Adrenal gland (tissue), 12 donors: Measurements from ENCODE around the gene GPC2. TPM values are rescaled to one million over a fixed set of nuclear protein-coding genes. Genes with fewer than 3 reads are reported as not detected.

ENCODE experiments used
- DNase-seq, 7 donors: peaks; one replicate each; pipeline ENCODE4 v3.0.0-alpha.2; 2019 to 2020
- H3K27ac ChIP-seq, 5 donors: fragments of 200-600 bp; sonication (generic) in 4 of 5; 1 replicate in 3 of 5; 2 replicates in 2 of 5; pipeline versions ENCODE4 v1.5.1 to v1.8.0; 2016 to 2020; ENCODE audit warnings: mild to moderate bottlenecking in 1 of 5
- H3K27me3 ChIP-seq: fragments of 200-600 bp; 2 replicates; pipeline ENCODE4 v1.8.0; 2021
- H3K36me3 ChIP-seq, 2 donors: fragments of 200-600 bp; replicated peaks in 1 of 2; 1 replicate in 1 of 2; 2 replicates in 1 of 2; pipeline versions ENCODE4 v1.5.1 to v1.8.0; 2018 to 2022
- H3K4me1 ChIP-seq, 2 donors: fragments of 200-600 bp; replicated peaks in 1 of 2; 1 replicate in 1 of 2; 2 replicates in 1 of 2; pipeline versions ENCODE4 v1.5.1 to v1.8.0; 2018 to 2021
- H3K4me3 ChIP-seq, 4 donors: fragments of 200-600 bp; sonication (generic) in 3 of 4; one replicate each; pipeline ENCODE4 v1.5.1; 2016 to 2018
- H3K9me3 ChIP-seq, 3 donors: fragments of 200-600 bp; sonication (generic) in 1 of 3; replicated peaks in 1 of 3; 1 replicate in 2 of 3; 2 replicates in 1 of 3; pipeline versions ENCODE4 v1.5.1 to v1.8.0; 2016 to 2021
- POLR2A ChIP-seq, 2 donors: fragments of 450-650 bp; IDR thresholded peaks; one replicate each; pipeline ENCODE4 v1.6.1; 2017; ENCODE audit warnings: antibody characterized with exemption in 2 of 2, mild to moderate bottlenecking in 2 of 2, moderate library complexity in 1 of 2
- WGBS, 4 donors: extraction: QIAGEN DNeasy Blood & Tissue Kit in 2 of 4; methylation state at CpG; one replicate each; pipeline versions ENCODE4 v1.1.5 to v1.1.7; 2013 to 2017; 5-methylcytosine and 5-hydroxymethylcytosine counted together
- intact Hi-C, 2 donors: fragments of 100-400 bp; cut with DNase I; formaldehyde crosslinking; loops; one replicate each; pipeline versions ENCODE4 v1.14.1 to v1.15.0; 2022 to 2023
- polyA plus RNA-seq, 3 donors: library from polyadenylated mRNA; stranded (reverse); fragments of 200-250 nt in 2 of 3; fragments of 350-450 nt in 1 of 3; fragmentation: Illumina TruSeq in 1 of 3; extraction: RNeasy Lipid Tissue Mini Kit (QIAGEN cat#74804) in 1 of 3; gene quantifications; one replicate each; pipeline ENCODE4 v1.2.3, GENCODE V29; 2013 to 2014
- total RNA-seq, 9 donors: library from RNA; depleted of rRNA in 4 of 9; stranded (reverse); fragments of >200 nt in 4 of 9; fragments of 120-200 nt in 1 of 9; fragmentation: NEBNext Ultra II Directional in 1 of 9; extraction: Animal tissue kit (Norgen Biotek cat#: 25700) in 1 of 9; gene quantifications; one replicate each; pipeline versions ENCODE4 v1.1.0 to v1.2.4, GENCODE V29; 2013 to 2023
- TF ChIP-seq, protein P1 (sequence below), 6 experiments: fragments of 450-650 bp in 4 of 6; fragments of 200-600 bp in 2 of 6; sonication (generic) in 1 of 6; IDR thresholded peaks; 1 replicate in 5 of 6; 2 replicates in 1 of 6; pipeline versions ENCODE4 v1.5.1 to v1.8.0; 2016 to 2021; ENCODE audit warnings: antibody characterized with exemption in 6 of 6, mild to moderate bottlenecking in 2 of 6, moderate library complexity in 1 of 6
- donor health status: healthy with polysubstance abuse.
- donor health status: Bipolar disorder and iron deficiency.
- donor health status: DM: yes; HTN: yes; CAD: no.
- donor health status: DM: no; HTN: no; CAD: no.
- donor health status: DM: no; HTN: no; CAD: no.
- donor health status: DM: yes; HTN: yes; CAD: no.

Gene GPC2
- total and polyA plus RNA-seq, 12 donors = 0.05 to 4.3 (median 1.1) TPM

DNA sequence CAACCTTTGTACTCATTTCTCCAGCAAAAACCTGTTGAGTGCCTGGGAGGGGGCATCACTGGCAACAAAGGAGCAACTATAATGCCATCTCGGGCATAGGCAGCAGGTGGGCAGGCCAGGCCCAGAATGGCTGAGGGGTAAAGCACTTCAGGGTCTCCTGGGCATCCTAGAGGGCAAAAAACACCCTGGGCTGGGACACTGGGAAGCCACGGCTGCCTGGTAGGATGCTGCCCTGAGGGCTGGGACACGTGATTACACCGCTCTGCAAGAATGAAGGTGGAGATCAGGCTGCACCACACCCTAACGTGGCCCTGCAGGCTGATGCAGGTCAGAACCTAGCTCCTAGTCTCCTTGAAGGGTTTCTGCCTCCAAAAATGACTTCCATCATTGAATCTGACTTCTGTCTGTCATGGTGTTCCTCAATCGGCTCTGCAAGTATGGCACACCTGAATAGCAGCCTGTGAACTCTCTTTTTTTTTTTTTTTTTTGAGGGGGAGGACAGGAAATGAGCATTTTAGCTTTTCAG, 14.1 kb downstream of the GPC2 start:
- WGBS, 4 donors = 74 to 85% (median 76%) methylated on average over 4 to 6 of the region's 6 CpGs
- intact Hi-C loops = no loop called here
- no peak for TF ChIP-seq POLR2A (IDR thresholded peaks at IDR 0.05)
- TF ChIP-seq, protein P1, sequence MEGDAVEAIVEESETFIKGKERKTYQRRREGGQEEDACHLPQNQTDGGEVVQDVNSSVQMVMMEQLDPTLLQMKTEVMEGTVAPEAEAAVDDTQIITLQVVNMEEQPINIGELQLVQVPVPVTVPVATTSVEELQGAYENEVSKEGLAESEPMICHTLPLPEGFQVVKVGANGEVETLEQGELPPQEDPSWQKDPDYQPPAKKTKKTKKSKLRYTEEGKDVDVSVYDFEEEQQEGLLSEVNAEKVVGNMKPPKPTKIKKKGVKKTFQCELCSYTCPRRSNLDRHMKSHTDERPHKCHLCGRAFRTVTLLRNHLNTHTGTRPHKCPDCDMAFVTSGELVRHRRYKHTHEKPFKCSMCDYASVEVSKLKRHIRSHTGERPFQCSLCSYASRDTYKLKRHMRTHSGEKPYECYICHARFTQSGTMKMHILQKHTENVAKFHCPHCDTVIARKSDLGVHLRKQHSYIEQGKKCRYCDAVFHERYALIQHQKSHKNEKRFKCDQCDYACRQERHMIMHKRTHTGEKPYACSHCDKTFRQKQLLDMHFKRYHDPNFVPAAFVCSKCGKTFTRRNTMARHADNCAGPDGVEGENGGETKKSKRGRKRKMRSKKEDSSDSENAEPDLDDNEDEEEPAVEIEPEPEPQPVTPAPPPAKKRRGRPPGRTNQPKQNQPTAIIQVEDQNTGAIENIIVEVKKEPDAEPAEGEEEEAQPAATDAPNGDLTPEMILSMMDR (IDR thresholded peaks at IDR 0.05) = no peak
- H3K36me3 ChIP-seq = no peaks in the 10 kb centered on the region
- H3K9me3 ChIP-seq = no peaks in the 10 kb centered on the region
- no peak for DNase-seq
- no peak overlapping the region for H3K27ac ChIP-seq
- peaks cover 2 to 12% of the 10 kb centered on the region in 2 donors for H3K4me1 ChIP-seq
- H3K27me3 ChIP-seq = no peaks in the 10 kb centered on the region
- H3K4me3 ChIP-seq = no peak overlapping the region

DNA sequence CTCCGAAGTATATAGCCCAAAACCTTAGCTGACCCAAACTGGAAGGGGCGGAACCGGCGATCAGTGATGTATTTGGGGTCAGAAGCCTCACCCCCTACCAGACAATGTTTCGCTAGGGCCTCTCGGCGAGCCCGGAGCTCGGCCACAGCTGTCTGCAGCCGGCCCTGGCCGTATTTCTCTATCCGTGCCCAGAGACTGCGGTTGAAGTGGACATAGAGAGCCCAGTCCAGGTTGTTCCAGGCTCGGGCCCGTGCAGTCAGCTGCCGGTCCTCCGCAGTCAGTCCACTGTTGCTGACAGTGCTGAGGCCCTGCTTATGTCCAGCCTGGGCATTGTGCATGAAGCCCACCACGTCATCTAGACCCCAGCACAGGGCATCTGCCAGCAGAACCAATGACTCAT, 17.1 kb downstream of the GPC2 start:
- DNase-seq = no peak
- intact Hi-C loops = no loop called here
- Histone ChIP-seq H3K4me3 (no peak overlapping the region), H3K36me3 (peaks cover 0 to 16% of the 10 kb centered on the region in 2 donors), H3K4me1 (peaks cover 3 to 17% of the 10 kb centered on the region in 2 donors), H3K9me3 (no peaks in the 10 kb centered on the region), H3K27me3 (no peaks in the 10 kb centered on the region), H3K27ac (no peak overlapping the region)
- 92 to 95% (median 92%) methylated on average over 16 to 18 of the region's 18 CpGs; no CpG with 5 or more reads in 1 of the 4 donors for WGBS, 4 donors
- no peak for TF ChIP-seq POLR2A (IDR thresholded peaks at IDR 0.05)
- TF ChIP-seq, protein P1 (IDR thresholded peaks at IDR 0.05) = no peak

DNA sequence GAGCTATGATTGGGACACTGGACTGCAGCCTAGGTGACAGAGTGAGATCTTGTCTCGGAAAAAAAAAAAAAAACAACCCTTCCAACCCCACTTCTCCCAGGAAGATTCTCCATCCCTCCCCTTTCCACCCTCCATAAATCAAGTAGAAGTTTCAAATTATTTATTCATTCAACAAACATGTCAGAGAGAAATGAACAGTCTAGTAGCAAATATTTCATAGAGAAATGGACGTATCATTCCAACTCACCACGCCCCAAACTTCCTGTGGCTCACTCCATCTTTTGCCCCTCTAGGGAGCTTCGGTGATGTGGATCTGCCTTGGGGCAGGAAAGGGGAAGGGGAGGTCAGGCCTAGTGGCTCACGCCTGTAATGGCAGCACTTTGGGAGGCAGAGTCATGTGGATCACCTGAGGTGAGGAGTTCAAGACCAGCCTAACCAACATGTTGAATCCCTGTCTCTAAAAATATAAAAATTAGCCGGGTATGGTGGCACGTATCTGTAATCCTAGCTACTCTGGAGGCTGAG, 18.0 kb downstream of the GPC2 start:
- intact Hi-C loops = loop anchor here in 1 of 2 donors (10.0 kb wide), 1 partner anchor 56 kb away; the partner anchor contains the start of gene PVRIG
- 61 to 69% (median 63%) methylated on average over 7 of the region's 7 CpGs for WGBS, 4 donors
- no peaks in the 10 kb centered on the region for H3K9me3 ChIP-seq
- peaks cover 3 to 17% of the 10 kb centered on the region in 2 donors for H3K4me1 ChIP-seq
- H3K27me3 ChIP-seq = no peaks in the 10 kb centered on the region
- TF ChIP-seq POLR2A (IDR thresholded peaks at IDR 0.05) = no peak
- TF ChIP-seq, protein P1 (IDR thresholded peaks at IDR 0.05) = peak in 1 of 6 experiments; percentile 11
- peak overlapping the region in 2 of 5 donors; percentile 79 to 90 for H3K27ac ChIP-seq
- H3K4me3 ChIP-seq = peak overlapping the region in 2 of 4 donors; percentile 83 to 87
- H3K36me3 ChIP-seq = peaks cover 0 to 25% of the 10 kb centered on the region in 2 donors
- DNase-seq = no peak

DNA sequence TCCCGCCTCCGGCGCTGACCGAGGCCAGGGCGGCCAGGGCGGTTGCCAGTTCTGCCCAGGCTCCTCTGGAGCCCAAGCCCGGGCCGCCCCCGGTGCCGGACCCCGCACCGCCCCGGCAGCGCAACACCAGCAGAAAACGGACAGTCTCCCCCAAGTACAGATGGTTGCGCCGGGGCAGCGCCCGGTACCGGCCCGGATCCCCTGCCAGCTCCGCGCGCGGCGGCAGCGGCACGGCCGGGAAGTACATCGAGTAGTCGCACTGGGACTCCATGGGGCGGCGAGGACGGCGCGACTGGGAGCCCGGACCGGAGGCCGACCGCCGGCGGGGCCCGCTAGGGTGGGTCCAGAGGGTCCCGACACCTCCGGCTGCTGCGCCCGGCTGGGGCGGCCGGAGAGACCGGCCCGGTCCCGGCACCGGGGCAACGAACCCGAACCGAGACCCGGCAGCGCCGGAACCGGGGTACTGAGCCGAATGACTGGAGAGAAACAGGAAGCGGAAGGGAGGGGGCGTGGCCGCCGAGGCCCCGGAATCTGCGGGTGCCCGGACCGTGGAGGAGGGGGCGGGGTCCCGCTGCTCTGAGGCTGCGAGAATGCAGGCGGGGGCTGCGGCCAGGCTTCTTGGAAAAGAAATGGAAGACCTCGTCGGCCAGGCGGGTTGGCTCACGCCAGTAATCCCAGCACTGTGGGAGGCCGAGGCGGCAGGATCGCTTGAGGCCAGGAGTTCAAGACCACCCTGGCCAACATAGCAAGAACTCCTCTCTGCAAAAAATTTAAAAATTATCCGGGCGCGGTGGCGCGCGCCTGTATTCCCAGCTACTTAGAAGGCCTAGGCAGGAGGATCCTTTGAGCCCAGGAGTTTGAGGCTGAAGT, 18.7 kb downstream of the GPC2 start, which contains the start of gene TRAPPC14:
Gene TRAPPC14, minus strand, starts transcription at position 495 of the 870 bp plus-strand sequence. Its CDS starts 224 bp downstream, at position 271.
- H3K27ac ChIP-seq = peak within 1 kb of the TSS; percentile 53 to 90 (median 79)
- no peaks in the 10 kb centered on the region for H3K27me3 ChIP-seq
- peaks cover 0 to 32% of the 10 kb centered on the region in 2 donors for H3K36me3 ChIP-seq
- intact Hi-C loops = loop anchor here in 1 of 2 donors (10.0 kb wide), 1 partner anchor 56 kb away; the partner anchor contains the start of gene PVRIG
- peak in 1 of 2 donors; percentile 49 for TF ChIP-seq POLR2A (IDR thresholded peaks at IDR 0.05)
- TF ChIP-seq, protein P1 (IDR thresholded peaks at IDR 0.05) = no peak
- DNase-seq = peak; percentile 87 to 94 (median 93)
- H3K4me1 ChIP-seq = peaks cover 3 to 17% of the 10 kb centered on the region in 2 donors
- 0 to 1% (median 1%) methylated on average over 12 to 87 of the region's 87 CpGs for WGBS, 4 donors
- H3K9me3 ChIP-seq = no peaks in the 10 kb centered on the region
- peak within 1 kb of the TSS; percentile 36 to 92 (median 85) for H3K4me3 ChIP-seq
